DND-41 (cell line): ENCODE results near the gene CSNK1E.

ENCODE experiments used
- CTCF ChIP-seq: IDR thresholded peaks from 2 replicates; pipeline ENCODE4 v1.5.1; 2012; ENCODE audit warnings: borderline replicate concordance, low read length, moderate library complexity, mild to moderate bottlenecking; ENCODE audit not compliant: poor library complexity, severe bottlenecking; ENCODE audit errors: extremely low read depth
- EZH2 ChIP-seq: IDR thresholded peaks from 3 replicates; pipeline ENCODE4 v1.6.1; 2012; ENCODE audit warnings: borderline replicate concordance, low read depth, mild to moderate bottlenecking, moderate library complexity, low read length, inconsistent platforms; ENCODE audit not compliant: severe bottlenecking

DNA sequence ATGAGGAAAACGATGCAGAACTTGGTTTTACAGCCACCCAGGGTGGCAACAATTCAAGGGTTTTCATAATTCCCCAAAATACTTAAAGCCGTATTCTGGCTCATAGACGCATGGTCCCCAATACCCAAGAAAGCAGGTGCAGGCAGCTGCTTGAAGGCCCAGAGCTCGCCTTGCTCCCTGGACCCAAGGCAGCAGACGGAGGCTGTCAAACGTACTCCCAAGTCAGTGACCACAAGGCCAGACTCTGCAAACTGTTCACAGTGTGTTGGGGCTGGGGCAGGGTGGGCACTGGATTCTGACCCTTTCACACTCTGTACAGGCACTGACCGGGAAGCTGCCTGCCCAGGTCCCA is 65.9 kb downstream of the CSNK1E start:
- no peak for TF ChIP-seq CTCF
- no peak for TF ChIP-seq EZH2
